AG04449 (cell line): Measurements from ENCODE around the gene FRAS1.
"Not testable (repeated sequence)": the region's sequence is repeated elsewhere in the genome, so short reads cannot be mapped to it uniquely, and the experiment has no call there.

Experiments
- CTCF ChIA-PET: fragments of 350-600 bp; formaldehyde crosslinking; extraction: SDS; loops from one replicate; lab custom pipeline; 2021; ENCODE audit warnings: antibody characterized with exemption; lab: Yijun Ruan, JAX
- POLR2A ChIA-PET: fragments of 400-600, 350-600 bp; formaldehyde crosslinking; extraction: SDS; loops from one replicate; lab custom pipeline; 2020; ENCODE audit warnings: antibody characterized with exemption, inconsistent platforms; lab: Yijun Ruan, JAX
- DNase-seq: peaks from one replicate; pipeline ENCODE4 v3.0.0-alpha.2; 2010; ENCODE audit warnings: low read depth, low spot score
- H3K4me3 ChIP-seq: 2 replicates; pipeline ENCODE4 v1.5.1; 2011; ENCODE audit warnings: low read depth, mild to moderate bottlenecking, control low read depth, low read length
- CTCF ChIP-seq: IDR thresholded peaks from one replicate; pipeline ENCODE4 v1.5.1; 2011; ENCODE audit warnings: mild to moderate bottlenecking, moderate library complexity, low read length, control low read depth, inconsistent platforms; ENCODE audit not compliant: insufficient read depth; ENCODE audit errors: missing control alignments

FRAS1 gene

GRCh38 chr4:78544678-78545077, 487.6 kb downstream of the FRAS1 start:
- no peak overlapping the region for H3K4me3 ChIP-seq

GRCh38 chr4:78545275-78546246, 488.4 kb downstream of the FRAS1 start:
- TF ChIP-seq CTCF: no peak
- DNase-seq: no peak
- H3K4me3 ChIP-seq: no peak overlapping the region
- ChIA-PET POLR2A (no interaction called here), CTCF (interaction anchor here (0.8 to 1.0 kb wide), 2 partner anchors 99 to 552 kb away, joined by 3 read pairs; no protein-coding TSS in a partner anchor)

More at GRCh38 chr4:78544678-78545077, 487.6 kb downstream of the FRAS1 start:
- POLR2A ChIA-PET: no interaction called here
- CTCF ChIA-PET: no interaction called here
- DNase-seq: no peak
- no peak for TF ChIP-seq CTCF

GRCh38 chr4:78547899-78548298, 490.8 kb downstream of the FRAS1 start:
- H3K4me3 ChIP-seq, CTCF ChIA-PET, POLR2A ChIA-PET, DNase-seq: not testable (repeated sequence)

- POLR2A ChIA-PET, DNase-seq, H3K4me3 ChIP-seq: not testable (repeated sequence)
- CTCF ChIA-PET: interaction anchor here (1.2 kb wide), 1 partner anchor 389 kb away, joined by 3 read pairs; no protein-coding TSS in a partner anchor
Measured at GRCh38 chr4:78548889-78549288, 491.8 kb downstream of the FRAS1 start.

GRCh38 chr4:78551420-78552351, 494.6 kb downstream of the FRAS1 start, which contains the start of gene ANXA3:
Gene ANXA3, plus strand, starts transcription at chr4:78551770. Its CDS starts 2,704 bp downstream, at chr4:78554474.
- peak within 1 kb of the TSS; percentile 57 for H3K4me3 ChIP-seq
- TF ChIP-seq CTCF: no peak
- ChIA-PET POLR2A (no interaction called here), CTCF (interaction anchor here (1.0 to 1.6 kb wide), 2 partner anchors 313 to 557 kb away, joined by 3 to 4 read pairs; no protein-coding TSS in a partner anchor)
- DNase-seq: no peak

- ChIA-PET POLR2A (no interaction called here), CTCF (no interaction called here)
- DNase-seq: no peak
- H3K4me3 ChIP-seq: no peak overlapping the region
- no peak for TF ChIP-seq CTCF
Measured at GRCh38 chr4:78552389-78553042, 495.4 kb downstream of the FRAS1 start.
